DOHH2 (cell line): ENCODE data around the gene KCNV2.

ENCODE experiments used
- H3F3A ChIP-seq: fragments of 200-600 bp; sonication (generic), shearing (Covaris generic); 2 replicates; pipeline ENCODE4 v1.6.0; 2016; ENCODE audit warnings: antibody characterized with exemption, mild to moderate bottlenecking; ENCODE audit not compliant: control insufficient read depth, insufficient read depth
- H3K27ac ChIP-seq: fragments of 200-600 bp; sonication (generic); 2 replicates; pipeline ENCODE4 v1.5.1; 2014; ENCODE audit warnings: low read depth, mild to moderate bottlenecking, low read length, moderate library complexity
- H3K27me3 ChIP-seq: fragments of 200-600 bp; sonication (generic); 2 replicates; pipeline ENCODE4 v1.6.1; 2014; ENCODE audit warnings: mild to moderate bottlenecking, low read length, mixed read lengths; ENCODE audit not compliant: control insufficient read depth
- H3K36me3 ChIP-seq: fragments of 200-600 bp; sonication (generic); 2 replicates; pipeline ENCODE4 v1.6.1; 2014; ENCODE audit warnings: mild to moderate bottlenecking, low read length, moderate library complexity, mixed read lengths; ENCODE audit not compliant: control insufficient read depth
- H3K4me1 ChIP-seq: fragments of 200-600 bp; sonication (generic); 2 replicates; pipeline ENCODE4 v1.6.1; 2014; ENCODE audit warnings: mild to moderate bottlenecking, low read length, mixed read lengths; ENCODE audit not compliant: control insufficient read depth
- H3K4me2 ChIP-seq: fragments of 200-600 bp; sonication (generic); 2 replicates; pipeline ENCODE4 v1.6.0; 2014; ENCODE audit warnings: mild to moderate bottlenecking, low read length, moderate library complexity
- H3K4me3 ChIP-seq: fragments of 200-600 bp; sonication (generic); 2 replicates; pipeline ENCODE4 v1.5.1; 2014; ENCODE audit warnings: mild to moderate bottlenecking, low read length, mixed read lengths
- H3K79me2 ChIP-seq: fragments of 200-600 bp; sonication (generic); 2 replicates; pipeline ENCODE4 v1.6.1; 2014; ENCODE audit warnings: mild to moderate bottlenecking, low read length, mixed read lengths; ENCODE audit not compliant: control insufficient read depth
- H3K9me2 ChIP-seq: fragments of 200-600 bp; sonication (generic); replicated peaks from 2 replicates; pipeline ENCODE4 v1.6.1; 2014; ENCODE audit warnings: mild to moderate bottlenecking, low read length, mixed read lengths; ENCODE audit not compliant: control insufficient read depth
- H3K9me3 ChIP-seq: fragments of 200-600 bp; sonication (generic); 2 replicates; pipeline ENCODE4 v1.6.1; 2014; ENCODE audit warnings: antibody characterized with exemption, low read length, mixed read lengths; ENCODE audit not compliant: control insufficient read depth, insufficient read depth
- H4K20me1 ChIP-seq: fragments of 200-600 bp; sonication (generic); 2 replicates; pipeline ENCODE4 v1.6.0; 2014; ENCODE audit warnings: low read depth, mild to moderate bottlenecking, antibody characterized with exemption, low read length, moderate library complexity; ENCODE audit not compliant: control insufficient read depth, insufficient read depth
- CTCF ChIP-seq: fragments of 200-600 bp; sonication (generic); IDR thresholded peaks from one replicate; pipeline ENCODE4 v1.5.1; 2014; ENCODE audit warnings: antibody characterized with exemption, mild to moderate bottlenecking, low read depth, low read length; ENCODE audit not compliant: poor library complexity, severe bottlenecking
- EZH2phosphoT487 ChIP-seq: fragments of 200-600 bp; sonication (generic); IDR thresholded peaks from 2 replicates; pipeline ENCODE4 v1.6.1; 2017; ENCODE audit warnings: borderline replicate concordance, mild to moderate bottlenecking, antibody characterized with exemption, low read length, moderate library complexity, mixed read lengths

The KCNV2 gene

GRCh38 chr9:2758162-2758897, 41.0 kb downstream of the KCNV2 start:
- H3K9me3 ChIP-seq, result no peaks in the 10 kb centered on the region
- H3K79me2 ChIP-seq, result no peaks in the 10 kb centered on the region
- no peaks in the 10 kb centered on the region for H3F3A ChIP-seq
- no peak overlapping the region for H3K27ac ChIP-seq
- H3K4me3 ChIP-seq, result no peak overlapping the region
- H3K4me1 ChIP-seq, result peaks cover 7% of the 10 kb centered on the region
- no peaks in the 10 kb centered on the region for H3K9me2 ChIP-seq
- no peaks in the 10 kb centered on the region for H3K27me3 ChIP-seq
- TF ChIP-seq EZH2phosphoT487 (no peak), CTCF (no peak)
- no peak overlapping the region for H3K4me2 ChIP-seq
- H3K36me3 ChIP-seq, result peaks cover 32% of the 10 kb centered on the region
- H4K20me1 ChIP-seq, result no peaks in the 10 kb centered on the region

DNA sequence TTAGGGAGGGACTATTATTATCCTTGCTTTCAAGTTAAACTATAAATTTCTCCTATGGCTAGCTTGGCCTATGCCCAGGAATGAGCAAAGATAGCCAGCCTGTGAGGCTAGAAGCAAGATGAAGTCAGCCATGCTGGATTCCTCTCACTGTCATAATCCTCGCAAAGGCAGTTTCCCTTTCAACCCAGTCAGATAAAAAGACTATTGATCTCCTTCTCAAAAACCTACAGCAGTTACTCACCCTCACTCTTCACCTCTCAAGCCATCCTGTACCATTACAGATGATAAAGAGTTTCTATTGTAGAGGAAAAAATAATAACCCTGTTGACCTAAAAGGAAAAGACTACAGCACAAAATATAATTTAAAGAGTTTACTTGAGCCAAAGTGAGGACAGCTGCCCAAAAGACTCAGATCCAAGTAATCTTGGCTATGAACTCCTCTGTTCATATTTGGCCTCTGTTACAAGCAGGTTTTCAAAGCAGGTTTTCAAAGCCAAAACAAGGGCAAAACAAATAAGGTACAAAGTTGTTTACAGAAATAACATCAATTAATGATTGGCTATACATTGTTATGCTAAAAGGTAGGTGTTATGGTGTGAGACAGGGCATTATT, 41.7 kb downstream of the KCNV2 start:
- Histone ChIP-seq H4K20me1 (no peaks in the 10 kb centered on the region), H3K4me3 (no peak overlapping the region), H3K4me2 (no peak overlapping the region), H3K9me2 (no peaks in the 10 kb centered on the region), H3K36me3 (peaks cover 38% of the 10 kb centered on the region), H3K79me2 (no peaks in the 10 kb centered on the region), H3K27me3 (no peaks in the 10 kb centered on the region), H3K9me3 (no peaks in the 10 kb centered on the region), H3F3A (no peaks in the 10 kb centered on the region), H3K4me1 (peaks cover 7% of the 10 kb centered on the region), H3K27ac (no peak overlapping the region)
- TF ChIP-seq CTCF (no peak), EZH2phosphoT487 (no peak)

- no peak overlapping the region for H3K4me3 ChIP-seq
- H3F3A ChIP-seq, result no peaks in the 10 kb centered on the region
- no peaks in the 10 kb centered on the region for H3K27me3 ChIP-seq
- no peak overlapping the region for H3K27ac ChIP-seq
- H4K20me1 ChIP-seq, result no peaks in the 10 kb centered on the region
- TF ChIP-seq CTCF, result no peak
- TF ChIP-seq EZH2phosphoT487, result no peak
- H3K4me1 ChIP-seq, result peaks cover 7% of the 10 kb centered on the region
- no peaks in the 10 kb centered on the region for H3K79me2 ChIP-seq
- no peak overlapping the region for H3K4me2 ChIP-seq
- peaks cover 43% of the 10 kb centered on the region for H3K36me3 ChIP-seq
- H3K9me3 ChIP-seq, result no peaks in the 10 kb centered on the region
- H3K9me2 ChIP-seq, result no peaks in the 10 kb centered on the region
These were observed 44.1 kb downstream of the KCNV2 start for GRCh38 chr9:2761424-2761823.
